Neural cell (in vitro differentiated cells): ENCODE measurements around the gene SP2. TPM values are rescaled to one million over a fixed set of nuclear protein-coding genes. Genes with fewer than 3 reads are reported as not detected.

Source experiments
- H2AFZ ChIP-seq: fragments of 200-600, 300-800 bp; sonication (generic), shearing (Covaris generic); 2 replicates; pipeline ENCODE4 v1.6.0; 2014; ENCODE audit warnings: low read depth, mild to moderate bottlenecking, antibody characterized with exemption, low read length, moderate library complexity
- H3F3A ChIP-seq: fragments of 200-600 bp; shearing (Covaris generic); 2 replicates; pipeline ENCODE4 v1.6.1; 2016; ENCODE audit warnings: mild to moderate bottlenecking, moderate library complexity, mixed read lengths, antibody characterized with exemption, low read length; ENCODE audit not compliant: insufficient read depth, poor library complexity, severe bottlenecking
- H3K27ac ChIP-seq: fragments of 200-600, 300-800 bp; sonication (generic), shearing (Covaris generic); 2 replicates; pipeline ENCODE4 v1.5.1; 2014; ENCODE audit warnings: mild to moderate bottlenecking, low read length, moderate library complexity
- H3K27me3 ChIP-seq: fragments of 300-800, 200-600 bp; sonication (generic), shearing (Covaris generic); 2 replicates; pipeline ENCODE4 v1.6.0; 2014; ENCODE audit warnings: mild to moderate bottlenecking, low read depth, low read length, moderate library complexity; ENCODE audit not compliant: insufficient read depth
- H3K36me3 ChIP-seq: fragments of 300-800, 200-600 bp; sonication (generic), shearing (Covaris generic); 2 replicates; pipeline ENCODE4 v1.5.1; 2014; ENCODE audit warnings: mild to moderate bottlenecking, antibody characterized with exemption, low read length, moderate library complexity; ENCODE audit not compliant: insufficient read depth
- H3K4me2 ChIP-seq: fragments of 300-800, 200-600 bp; sonication (generic), shearing (Covaris generic); 2 replicates; pipeline ENCODE4 v1.6.0; 2014; ENCODE audit warnings: mild to moderate bottlenecking, low read length
- H3K4me3 ChIP-seq: fragments of 300-800, 200-600 bp; sonication (generic), shearing (Covaris generic); 2 replicates; pipeline ENCODE4 v1.5.1; 2014; ENCODE audit warnings: mild to moderate bottlenecking, low read length, moderate library complexity
- H3K79me2 ChIP-seq: fragments of 200-600 bp; shearing (Covaris generic); replicated peaks from 2 replicates; pipeline ENCODE4 v1.6.0; 2014; ENCODE audit warnings: mild to moderate bottlenecking, low read length, moderate library complexity; ENCODE audit not compliant: insufficient read depth
- H3K9ac ChIP-seq: fragments of 300-800, 200-600 bp; sonication (generic), shearing (Covaris generic); 2 replicates; pipeline ENCODE4 v1.6.1; 2016; ENCODE audit warnings: mild to moderate bottlenecking, low read length, mixed read lengths
- H3K9me2 ChIP-seq: fragments of 200-600 bp; shearing (Covaris generic); 2 replicates; pipeline ENCODE4 v1.6.1; 2016; ENCODE audit warnings: mild to moderate bottlenecking, low read length, mixed read lengths; ENCODE audit not compliant: insufficient read depth
- H3K9me3 ChIP-seq: fragments of 200-600, 300-800 bp; sonication (generic), shearing (Covaris generic); 2 replicates; pipeline ENCODE4 v1.6.1; 2016; ENCODE audit warnings: mild to moderate bottlenecking, mixed run types, low read length, moderate library complexity, mixed read lengths
- H4K20me1 ChIP-seq: fragments of 200-600 bp; shearing (Covaris generic); 2 replicates; pipeline ENCODE4 v1.6.1; 2016; ENCODE audit warnings: mild to moderate bottlenecking, mixed run types; ENCODE audit not compliant: insufficient read depth
- CTCF ChIP-seq: fragments of 450-650 bp; IDR thresholded peaks from 2 replicates; pipeline ENCODE4 v1.5.1; 2014; ENCODE audit warnings: antibody characterized with exemption, mild to moderate bottlenecking, moderate library complexity; ENCODE audit not compliant: poor library complexity, severe bottlenecking
- EP300 ChIP-seq: fragments of 450-650 bp; conservative IDR thresholded peaks from 2 replicates; pipeline ENCODE4 v1.6.1; 2014; ENCODE audit warnings: antibody characterized with exemption, mild to moderate bottlenecking, moderate library complexity; ENCODE audit not compliant: poor library complexity, severe bottlenecking
- EZH2 ChIP-seq: fragments of 200-600, 300-800 bp; shearing (Covaris generic), sonication (generic); IDR thresholded peaks from 2 replicates; pipeline ENCODE4 v1.6.1; 2014; ENCODE audit warnings: antibody characterized with exemption, low read length, borderline replicate concordance, mild to moderate bottlenecking; ENCODE audit not compliant: insufficient read depth, poor library complexity, severe bottlenecking
- MXI1 ChIP-seq: fragments of 450-650 bp; conservative IDR thresholded peaks from 2 replicates; pipeline ENCODE4 v1.6.1; 2014; ENCODE audit warnings: antibody characterized with exemption, mild to moderate bottlenecking; ENCODE audit not compliant: poor library complexity, severe bottlenecking
- POLR2AphosphoS5 ChIP-seq: IDR thresholded peaks from 2 replicates; pipeline ENCODE4 v1.6.1; 2012
- RAD21 ChIP-seq: fragments of 450-650 bp; conservative IDR thresholded peaks from 2 replicates; pipeline ENCODE4 v1.6.1; 2014; ENCODE audit warnings: antibody characterized with exemption, mild to moderate bottlenecking, moderate library complexity
- SMC3 ChIP-seq: fragments of 450-650 bp; conservative IDR thresholded peaks from 2 replicates; pipeline ENCODE4 v1.6.1; 2014; ENCODE audit warnings: antibody characterized with exemption, mild to moderate bottlenecking, moderate library complexity; ENCODE audit not compliant: poor library complexity
- TAF1 ChIP-seq: IDR thresholded peaks from 2 replicates; pipeline ENCODE4 v1.6.1; 2012; ENCODE audit warnings: low read depth
- polyA plus RNA-seq: library from polyadenylated mRNA; depleted of rRNA; stranded (reverse); fragments of >200 nt; gene quantifications from 2 replicates; pipeline ENCODE4 v1.2.3, GENCODE V29; 2014
- TF ChIP-seq, protein P1 (sequence below): IDR thresholded peaks from 2 replicates; pipeline ENCODE4 v1.6.1; 2012; ENCODE audit warnings: borderline replicate concordance

The SP2 gene
- polyA plus RNA-seq, 1 donor from 2014 or later, result 0.25 TPM

GRCh38 chr17:47924785-47925677 is 29.0 kb downstream of the SP2 start:
- no peaks in the 10 kb centered on the region for H3K9me3 ChIP-seq
- H3K9me2 ChIP-seq, result no peaks in the 10 kb centered on the region
- H3K27ac ChIP-seq, result no peak overlapping the region
- H3K4me3 ChIP-seq, result no peak overlapping the region
- H2AFZ ChIP-seq, result no peak overlapping the region
- H3F3A ChIP-seq, result no peaks in the 10 kb centered on the region
- no peak for TF ChIP-seq EZH2
- TF ChIP-seq MXI1, result no peak
- TF ChIP-seq, protein P1, sequence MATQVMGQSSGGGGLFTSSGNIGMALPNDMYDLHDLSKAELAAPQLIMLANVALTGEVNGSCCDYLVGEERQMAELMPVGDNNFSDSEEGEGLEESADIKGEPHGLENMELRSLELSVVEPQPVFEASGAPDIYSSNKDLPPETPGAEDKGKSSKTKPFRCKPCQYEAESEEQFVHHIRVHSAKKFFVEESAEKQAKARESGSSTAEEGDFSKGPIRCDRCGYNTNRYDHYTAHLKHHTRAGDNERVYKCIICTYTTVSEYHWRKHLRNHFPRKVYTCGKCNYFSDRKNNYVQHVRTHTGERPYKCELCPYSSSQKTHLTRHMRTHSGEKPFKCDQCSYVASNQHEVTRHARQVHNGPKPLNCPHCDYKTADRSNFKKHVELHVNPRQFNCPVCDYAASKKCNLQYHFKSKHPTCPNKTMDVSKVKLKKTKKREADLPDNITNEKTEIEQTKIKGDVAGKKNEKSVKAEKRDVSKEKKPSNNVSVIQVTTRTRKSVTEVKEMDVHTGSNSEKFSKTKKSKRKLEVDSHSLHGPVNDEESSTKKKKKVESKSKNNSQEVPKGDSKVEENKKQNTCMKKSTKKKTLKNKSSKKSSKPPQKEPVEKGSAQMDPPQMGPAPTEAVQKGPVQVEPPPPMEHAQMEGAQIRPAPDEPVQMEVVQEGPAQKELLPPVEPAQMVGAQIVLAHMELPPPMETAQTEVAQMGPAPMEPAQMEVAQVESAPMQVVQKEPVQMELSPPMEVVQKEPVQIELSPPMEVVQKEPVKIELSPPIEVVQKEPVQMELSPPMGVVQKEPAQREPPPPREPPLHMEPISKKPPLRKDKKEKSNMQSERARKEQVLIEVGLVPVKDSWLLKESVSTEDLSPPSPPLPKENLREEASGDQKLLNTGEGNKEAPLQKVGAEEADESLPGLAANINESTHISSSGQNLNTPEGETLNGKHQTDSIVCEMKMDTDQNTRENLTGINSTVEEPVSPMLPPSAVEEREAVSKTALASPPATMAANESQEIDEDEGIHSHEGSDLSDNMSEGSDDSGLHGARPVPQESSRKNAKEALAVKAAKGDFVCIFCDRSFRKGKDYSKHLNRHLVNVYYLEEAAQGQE, result no peak
- TF ChIP-seq EP300, result no peak
- no peak for TF ChIP-seq SMC3
- TF ChIP-seq TAF1, result no peak
- TF ChIP-seq POLR2AphosphoS5, result no peak
- TF ChIP-seq RAD21, result no peak
- TF ChIP-seq CTCF, result no peak
- H4K20me1 ChIP-seq, result no peaks in the 10 kb centered on the region
- H3K36me3 ChIP-seq, result no peaks in the 10 kb centered on the region
- no peaks in the 10 kb centered on the region for H3K79me2 ChIP-seq
- no peak overlapping the region for H3K4me2 ChIP-seq
- H3K9ac ChIP-seq, result no peak overlapping the region
- H3K27me3 ChIP-seq, result no peaks in the 10 kb centered on the region

GRCh38 chr17:47925678-47925988 is 29.6 kb downstream of the SP2 start:
- TF ChIP-seq TAF1 (no peak), EZH2 (no peak), CTCF (no peak)
- Histone ChIP-seq H3K4me2 (no peak overlapping the region), H3K36me3 (no peaks in the 10 kb centered on the region), H3K9me2 (no peaks in the 10 kb centered on the region), H3K79me2 (no peaks in the 10 kb centered on the region), H3F3A (no peaks in the 10 kb centered on the region), H3K27me3 (no peaks in the 10 kb centered on the region), H3K9me3 (no peaks in the 10 kb centered on the region), H3K27ac (no peak overlapping the region), H4K20me1 (no peaks in the 10 kb centered on the region), H3K4me3 (no peak overlapping the region), H2AFZ (no peak overlapping the region), H3K9ac (no peak overlapping the region)
